ENCODE data around the gene ITGA4.

The ITGA4 gene

DNA sequence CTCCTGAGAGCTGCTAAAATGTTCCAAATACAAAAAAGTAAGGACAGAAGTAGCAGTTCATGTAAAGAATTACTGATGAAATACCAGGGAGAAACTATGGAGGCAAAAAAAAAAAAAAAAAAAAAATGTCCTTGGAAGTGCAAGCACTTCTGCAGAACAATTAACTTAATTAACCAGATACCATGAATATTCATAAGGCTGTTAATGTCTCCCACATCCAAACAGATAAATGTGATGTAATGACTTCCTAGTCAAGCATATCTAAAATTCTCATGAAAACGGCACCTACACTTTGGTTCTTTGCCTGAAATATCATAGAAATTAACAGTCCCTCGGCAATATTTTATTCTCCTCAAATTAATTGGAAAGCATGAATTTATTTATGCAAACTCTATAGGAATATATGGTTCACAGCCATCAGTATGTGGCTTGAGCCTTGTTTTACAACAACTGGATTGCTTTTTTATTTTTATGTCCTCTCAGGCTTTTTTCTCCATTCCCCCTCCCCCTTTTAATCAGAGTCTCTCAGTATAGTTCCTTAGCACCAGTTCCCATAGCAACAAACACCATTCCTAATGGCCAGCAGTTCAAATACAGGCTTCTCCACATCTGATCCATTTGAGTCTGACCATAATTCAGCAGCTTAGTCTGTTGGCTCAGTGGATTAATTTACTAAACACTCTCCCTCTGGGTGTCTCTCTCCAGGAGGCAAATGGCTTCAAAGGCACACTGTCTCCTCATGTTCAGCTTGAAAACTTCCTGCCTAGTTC is 97.1 kb downstream of the ITGA4 start:
- Mint-ChIP-seq H3K9me3 (no peaks in the 10 kb centered on the region), H3K4me3 (no peak overlapping the region), H3K27me3 (no peaks in the 10 kb centered on the region), H3K36me3 (peaks cover 2% of the 10 kb centered on the region), H3K4me1 (no peaks in the 10 kb centered on the region), H3K27ac (no peak overlapping the region)
- no peak for DNase-seq (ENCODE audit: low spot score in 2 of 2)
- no peak for ATAC-seq (ENCODE audit: low read depth)

DNA sequence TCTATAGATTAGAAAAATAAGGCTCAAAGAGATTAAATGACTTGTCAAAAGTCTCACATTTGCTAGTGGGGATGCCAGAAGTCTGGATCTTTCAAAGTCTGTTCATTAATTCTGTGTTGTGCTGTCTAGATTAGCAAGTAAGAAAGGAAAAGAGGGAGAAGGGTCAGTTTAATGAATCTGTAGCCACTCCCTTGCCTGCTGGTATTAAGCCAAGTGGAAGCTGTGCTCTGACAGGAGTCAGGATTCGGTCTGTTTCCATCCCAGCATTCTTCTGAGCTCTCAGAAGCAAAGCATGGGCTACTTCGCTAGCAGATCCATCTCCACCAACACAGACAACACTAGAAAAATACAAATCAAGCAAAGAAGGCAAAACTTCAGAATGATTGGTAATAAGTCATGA is 101.2 kb downstream of the ITGA4 start:
- Mint-ChIP-seq H3K27ac (no peak overlapping the region), H3K9me3 (no peaks in the 10 kb centered on the region), H3K36me3 (peaks cover 2% of the 10 kb centered on the region), H3K4me3 (no peak overlapping the region), H3K27me3 (no peaks in the 10 kb centered on the region), H3K4me1 (no peaks in the 10 kb centered on the region)
- no peak for ATAC-seq (ENCODE audit: low read depth)
- no peak for DNase-seq (ENCODE audit: low spot score in 2 of 2)

DNA sequence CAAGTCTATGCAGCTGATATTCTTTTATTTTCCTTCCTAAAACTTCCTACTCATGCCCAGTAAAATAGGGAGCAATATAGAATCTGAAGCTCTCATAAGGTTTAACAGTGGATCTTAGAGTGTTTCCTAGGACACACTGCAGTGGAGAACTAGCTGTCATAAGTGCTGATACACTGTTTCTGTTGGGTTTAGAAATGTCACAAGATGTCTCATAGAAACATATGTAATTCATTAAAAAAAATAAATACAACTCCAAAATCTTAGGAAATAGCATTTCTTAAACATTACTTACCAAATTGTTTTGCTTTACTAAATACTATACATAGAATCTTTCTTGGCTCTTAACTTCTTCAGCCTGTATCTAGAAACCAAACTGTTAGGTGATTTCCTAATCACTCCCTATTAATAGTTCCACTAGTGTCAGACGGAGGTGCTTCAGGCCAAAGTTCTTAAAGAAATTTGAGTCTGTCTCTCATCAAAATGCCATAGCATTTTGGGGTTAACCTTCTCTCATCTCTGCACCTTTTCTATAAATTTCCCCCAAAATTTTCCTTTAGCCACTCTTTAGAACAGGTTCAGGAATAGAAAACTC is 106.0 kb downstream of the ITGA4 start:
- Mint-ChIP-seq H3K4me3 (no peak overlapping the region), H3K36me3 (no peaks in the 10 kb centered on the region), H3K27ac (no peak overlapping the region), H3K27me3 (peaks cover 4% of the 10 kb centered on the region), H3K9me3 (no peaks in the 10 kb centered on the region), H3K4me1 (peaks cover 3% of the 10 kb centered on the region)
- ATAC-seq (ENCODE audit: low read depth) (no peak), DNase-seq (ENCODE audit: low spot score in 2 of 2) (no peak)

DNA sequence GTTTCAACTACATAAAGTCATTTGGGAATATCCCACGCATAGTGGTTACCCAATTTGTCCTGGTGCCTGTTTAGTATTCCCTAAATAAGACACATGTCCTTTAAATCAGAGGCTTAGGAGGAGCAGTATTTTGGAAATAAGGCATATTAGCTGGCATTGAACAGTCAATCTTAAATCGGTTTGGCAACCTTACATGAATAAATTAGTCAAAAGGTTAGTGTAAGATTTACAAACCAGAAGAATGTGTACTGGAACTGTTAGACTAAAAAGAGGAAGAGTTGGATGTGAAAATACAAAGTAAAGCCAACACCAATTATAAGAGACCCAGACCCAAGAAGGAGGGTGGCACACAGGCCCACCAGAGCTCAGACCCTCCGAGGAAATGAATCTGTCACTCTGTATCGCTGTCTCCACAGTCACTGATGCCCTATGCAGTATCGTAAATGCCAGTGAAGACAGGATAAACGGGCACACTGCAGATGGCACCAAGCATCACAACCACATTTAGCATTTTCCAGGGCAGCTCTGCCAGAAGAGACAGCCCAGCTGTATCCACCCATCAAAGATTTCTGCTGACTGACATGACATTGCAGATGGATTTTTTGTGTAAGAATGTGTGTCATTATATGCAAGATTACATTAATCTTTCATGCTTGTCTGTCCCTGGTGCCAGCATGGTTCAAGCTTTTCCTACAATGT is 109.3 kb downstream of the ITGA4 start:
- no peak overlapping the region for H3K27ac Mint-ChIP-seq
- no peak overlapping the region for H3K4me3 Mint-ChIP-seq
- no peak for DNase-seq (ENCODE audit: low spot score in 2 of 2)
- peaks cover 4% of the 10 kb centered on the region for H3K27me3 Mint-ChIP-seq
- no peaks in the 10 kb centered on the region for H3K36me3 Mint-ChIP-seq
- H3K9me3 Mint-ChIP-seq = no peaks in the 10 kb centered on the region
- H3K4me1 Mint-ChIP-seq = peaks cover 3% of the 10 kb centered on the region
- no peak for ATAC-seq (ENCODE audit: low read depth)

DNA sequence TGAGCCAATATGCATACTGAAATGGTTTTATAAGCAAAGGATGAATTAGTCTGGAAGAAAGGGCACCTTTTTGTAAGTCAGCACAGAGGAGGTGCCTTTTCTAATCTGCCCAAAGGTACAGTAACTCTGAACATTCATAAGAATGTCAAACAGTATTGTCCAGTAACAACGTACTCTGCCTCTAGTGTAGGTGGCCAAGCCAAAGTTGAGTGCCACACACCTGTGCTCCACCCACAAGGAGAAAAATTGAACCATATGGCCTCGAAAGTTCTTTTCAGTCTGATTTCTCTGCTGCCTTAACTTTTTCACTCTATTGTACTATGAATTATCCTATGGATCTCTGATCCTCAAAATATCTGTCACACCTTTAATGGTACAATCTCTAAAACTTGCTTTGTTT is 112.9 kb downstream of the ITGA4 start:
- no peak overlapping the region for H3K4me3 Mint-ChIP-seq
- H3K27me3 Mint-ChIP-seq = peaks cover 9% of the 10 kb centered on the region
- no peak overlapping the region for H3K27ac Mint-ChIP-seq
- DNase-seq (ENCODE audit: low spot score in 2 of 2) = no peak
- H3K9me3 Mint-ChIP-seq = no peaks in the 10 kb centered on the region
- no peak for ATAC-seq (ENCODE audit: low read depth)
- H3K36me3 Mint-ChIP-seq = no peaks in the 10 kb centered on the region
- peaks cover 3% of the 10 kb centered on the region for H3K4me1 Mint-ChIP-seq

DNA sequence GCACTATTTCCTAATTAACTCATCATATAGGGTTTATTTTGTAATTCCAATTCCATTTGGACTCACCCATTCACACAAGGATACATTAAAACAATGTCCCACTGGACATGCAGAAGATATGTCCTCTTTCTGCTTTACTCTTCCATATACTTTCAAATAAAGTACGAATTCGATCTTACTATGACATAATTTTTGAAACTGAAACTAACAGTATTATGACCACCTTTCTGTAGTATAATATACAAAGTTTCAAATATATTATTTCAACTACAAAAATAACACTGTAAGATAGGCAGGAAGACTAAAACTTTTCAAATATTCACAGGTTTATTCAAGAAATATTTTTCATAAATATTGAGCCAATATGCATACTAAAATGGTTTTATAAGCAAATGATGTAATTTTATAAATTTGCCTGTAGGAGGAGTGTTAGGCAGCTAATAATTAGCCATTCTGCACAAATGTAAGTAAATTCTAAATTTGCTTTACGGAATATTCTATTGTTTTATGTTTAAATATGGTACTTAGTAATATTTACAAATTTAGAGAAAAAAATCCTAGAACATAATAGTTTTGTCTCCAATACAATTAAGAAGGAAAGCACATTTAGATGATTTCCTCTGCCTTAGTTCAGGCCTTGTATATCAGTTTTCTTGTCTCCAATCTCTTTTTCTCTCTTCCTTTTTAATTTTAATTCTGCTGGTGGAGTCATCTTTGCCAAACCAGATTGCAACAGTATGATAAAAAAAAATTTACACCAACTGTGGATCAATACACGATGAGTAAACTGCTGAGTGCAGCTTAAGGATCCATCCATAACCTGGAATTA is 113.9 kb downstream of the ITGA4 start:
- no peak overlapping the region for H3K27ac Mint-ChIP-seq
- peak overlapping the region; percentile 47 for H3K4me3 Mint-ChIP-seq
- DNase-seq (ENCODE audit: low spot score in 2 of 2) = no peak

DNA sequence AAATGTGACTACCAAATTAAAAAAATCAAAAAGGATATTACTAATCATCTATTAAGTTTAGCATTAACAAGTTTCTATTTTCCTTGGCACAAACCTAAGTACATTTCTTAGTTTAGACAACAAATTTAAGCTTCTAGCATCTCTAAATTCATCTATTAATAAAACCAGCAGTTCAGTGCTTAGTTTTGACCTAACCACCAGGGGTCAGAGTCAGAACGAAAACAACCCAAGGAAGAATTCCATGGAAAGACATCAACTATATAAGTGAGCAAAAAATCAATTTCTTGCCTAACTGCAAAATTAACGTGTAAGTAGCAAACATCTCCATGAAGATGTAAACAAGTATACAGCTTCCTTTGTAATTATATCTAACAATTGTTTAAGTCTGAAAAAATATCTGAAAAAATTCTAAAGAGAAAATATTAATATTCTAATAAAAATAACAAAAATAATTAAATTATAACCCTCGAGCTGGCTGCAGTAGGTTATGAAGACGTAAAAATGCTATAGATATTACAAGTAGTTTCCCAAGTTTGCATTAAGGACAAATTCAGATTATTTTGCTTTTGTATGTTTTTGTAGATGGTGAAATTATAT is 116.1 kb downstream of the ITGA4 start:
- Mint-ChIP-seq H3K9me3 (no peaks in the 10 kb centered on the region), H3K4me3 (no peak overlapping the region), H3K4me1 (no peaks in the 10 kb centered on the region), H3K27me3 (peaks cover 7% of the 10 kb centered on the region), H3K36me3 (no peaks in the 10 kb centered on the region), H3K27ac (no peak overlapping the region)
- DNase-seq (ENCODE audit: low spot score in 2 of 2) (no peak), ATAC-seq (ENCODE audit: low read depth) (no peak)

More for the DNA sequence above, 113.9 kb downstream of the ITGA4 start:
- peaks cover 8% of the 10 kb centered on the region for H3K27me3 Mint-ChIP-seq
- no peaks in the 10 kb centered on the region for H3K36me3 Mint-ChIP-seq
- ATAC-seq (ENCODE audit: low read depth) = no peak
- peaks cover 3% of the 10 kb centered on the region for H3K4me1 Mint-ChIP-seq
- no peaks in the 10 kb centered on the region for H3K9me3 Mint-ChIP-seq

DNA sequence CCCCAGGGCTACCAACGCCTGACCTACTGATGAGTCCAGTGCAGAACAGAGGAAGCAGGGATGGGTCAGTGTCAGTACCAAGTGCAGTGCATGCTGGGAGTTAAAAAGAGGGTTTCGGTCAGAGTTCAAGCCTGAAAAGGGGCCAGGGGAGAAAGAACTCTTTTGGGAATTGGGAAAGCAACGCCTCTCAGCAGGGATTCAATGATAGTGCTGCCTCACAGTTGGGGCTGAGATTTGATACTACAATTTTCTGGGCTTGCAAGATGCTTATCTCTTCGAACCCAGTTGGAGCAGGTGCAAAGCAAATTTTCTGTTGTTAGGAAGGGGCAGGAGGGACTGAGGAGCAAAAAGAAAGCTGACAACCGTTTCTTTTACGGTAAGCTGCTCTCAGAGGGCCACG is 117.1 kb downstream of the ITGA4 start:
- peaks cover 7% of the 10 kb centered on the region for H3K27me3 Mint-ChIP-seq
- no peak overlapping the region for H3K27ac Mint-ChIP-seq
- no peaks in the 10 kb centered on the region for H3K4me1 Mint-ChIP-seq
- no peaks in the 10 kb centered on the region for H3K9me3 Mint-ChIP-seq
- ATAC-seq (ENCODE audit: low read depth) = no peak
- H3K4me3 Mint-ChIP-seq = no peak overlapping the region
- DNase-seq (ENCODE audit: low spot score in 2 of 2) = no peak
- H3K36me3 Mint-ChIP-seq = no peaks in the 10 kb centered on the region

DNA sequence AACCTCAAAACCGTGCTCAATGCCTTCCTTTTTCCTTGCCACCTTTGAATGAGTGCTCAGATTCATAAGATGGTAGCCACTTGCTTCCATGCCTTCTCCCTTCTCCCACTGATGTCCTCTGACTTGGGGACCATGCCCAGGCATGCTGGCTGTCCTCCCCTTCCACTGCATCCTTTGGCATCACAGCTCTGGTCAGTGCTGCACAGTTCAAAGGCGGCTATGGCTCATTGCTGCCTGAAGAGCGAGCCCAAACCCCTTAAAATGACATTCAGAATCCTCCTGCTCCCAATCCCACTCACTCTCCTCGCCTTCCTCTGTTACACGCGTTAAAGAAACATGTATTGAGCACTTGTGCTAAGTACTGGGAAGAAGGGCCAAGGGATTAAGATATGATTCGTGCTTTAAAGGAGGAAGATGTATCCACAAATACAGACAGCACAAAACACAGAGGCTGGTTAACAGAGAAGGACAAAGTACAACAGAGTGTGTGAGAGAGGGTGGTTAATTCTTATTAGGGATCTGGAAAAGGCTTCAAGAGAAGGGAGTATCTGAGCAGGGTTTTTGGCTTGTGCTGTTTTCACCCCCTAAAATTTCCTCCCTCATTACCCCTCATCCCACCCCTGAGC is 118.0 kb downstream of the ITGA4 start:
- Mint-ChIP-seq H3K9me3 (no peaks in the 10 kb centered on the region), H3K36me3 (no peaks in the 10 kb centered on the region), H3K4me1 (no peaks in the 10 kb centered on the region), H3K27me3 (peaks cover 7% of the 10 kb centered on the region), H3K27ac (no peak overlapping the region), H3K4me3 (no peak overlapping the region)
- DNase-seq (ENCODE audit: low spot score in 2 of 2) (no peak), ATAC-seq (ENCODE audit: low read depth) (no peak)

DNA sequence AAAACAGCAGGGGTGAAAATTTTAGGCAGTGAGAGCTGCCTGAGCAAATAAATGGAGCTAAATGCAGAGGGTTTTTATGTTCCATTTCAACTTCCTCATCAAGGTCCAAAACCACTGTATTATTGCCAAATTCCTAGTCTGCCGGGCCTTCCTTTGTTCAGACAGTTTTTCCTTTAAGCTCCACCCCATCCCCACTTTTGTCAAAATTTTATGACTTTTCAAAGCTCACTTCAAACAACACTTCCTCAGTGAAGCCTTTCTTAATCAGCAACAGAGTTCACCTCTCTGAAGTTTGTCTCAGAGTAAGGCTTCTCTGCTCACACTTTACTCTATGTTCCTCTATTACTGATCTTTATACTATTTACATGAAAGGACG is 118.5 kb downstream of the ITGA4 start:
- Mint-ChIP-seq H3K36me3 (no peaks in the 10 kb centered on the region), H3K27ac (no peak overlapping the region)
- no peak for ATAC-seq (ENCODE audit: low read depth)

DNA sequence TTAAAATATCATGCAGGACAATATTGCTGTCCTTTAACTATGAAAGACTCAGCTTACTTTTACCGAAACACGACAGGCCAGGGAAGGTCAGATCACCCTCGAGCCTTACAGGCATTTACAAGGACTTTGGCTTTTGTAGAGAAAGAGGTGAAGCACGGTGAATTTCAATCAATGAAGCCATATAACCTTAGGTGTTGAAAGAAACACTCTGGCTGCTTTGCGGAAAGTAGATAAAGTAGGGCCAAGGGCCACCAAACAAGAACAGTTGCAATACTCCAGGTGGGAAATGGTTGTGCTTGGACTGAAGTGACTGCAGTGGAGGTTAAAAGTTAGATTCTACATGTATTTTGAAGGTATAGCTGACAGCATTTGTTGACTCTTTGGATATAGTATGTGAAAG is 119.2 kb downstream of the ITGA4 start:
- Mint-ChIP-seq H3K27me3 (peaks cover 10% of the 10 kb centered on the region), H3K4me3 (no peak overlapping the region), H3K36me3 (no peaks in the 10 kb centered on the region), H3K9me3 (no peaks in the 10 kb centered on the region), H3K4me1 (no peaks in the 10 kb centered on the region), H3K27ac (no peak overlapping the region)
- ATAC-seq (ENCODE audit: low read depth) = no peak
- DNase-seq (ENCODE audit: low spot score in 2 of 2) = no peak

More for the DNA sequence above, 118.5 kb downstream of the ITGA4 start:
- DNase-seq (ENCODE audit: low spot score in 2 of 2) = no peak
- no peaks in the 10 kb centered on the region for H3K9me3 Mint-ChIP-seq
- H3K27me3 Mint-ChIP-seq = peaks cover 7% of the 10 kb centered on the region
- no peak overlapping the region for H3K4me3 Mint-ChIP-seq
- H3K4me1 Mint-ChIP-seq = no peaks in the 10 kb centered on the region

DNA sequence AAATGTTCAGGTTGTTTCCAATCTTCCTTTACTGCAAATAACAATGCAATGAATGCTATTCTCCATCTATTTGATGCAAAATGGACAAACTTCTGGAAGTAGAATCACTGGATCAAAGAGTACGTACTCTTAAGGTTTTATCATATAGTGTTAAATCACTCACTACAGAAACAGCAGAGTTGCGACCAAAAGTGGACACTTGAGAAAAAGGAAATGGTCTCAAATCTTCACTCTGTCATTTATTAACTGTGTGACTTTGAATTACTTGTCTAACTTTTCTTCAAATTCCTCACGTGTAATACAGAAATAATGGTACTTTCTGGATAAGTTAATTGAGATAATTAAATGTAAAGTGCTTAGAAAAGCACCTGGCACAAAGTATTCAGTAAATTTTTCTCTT is 121.6 kb downstream of the ITGA4 start:
- no peak overlapping the region for H3K27ac Mint-ChIP-seq
- no peaks in the 10 kb centered on the region for H3K4me1 Mint-ChIP-seq
- ATAC-seq (ENCODE audit: low read depth) = no peak
- H3K36me3 Mint-ChIP-seq = no peaks in the 10 kb centered on the region
- H3K4me3 Mint-ChIP-seq = no peak overlapping the region
- no peaks in the 10 kb centered on the region for H3K9me3 Mint-ChIP-seq
- DNase-seq (ENCODE audit: low spot score in 2 of 2) = no peak
- H3K27me3 Mint-ChIP-seq = peaks cover 10% of the 10 kb centered on the region

DNA sequence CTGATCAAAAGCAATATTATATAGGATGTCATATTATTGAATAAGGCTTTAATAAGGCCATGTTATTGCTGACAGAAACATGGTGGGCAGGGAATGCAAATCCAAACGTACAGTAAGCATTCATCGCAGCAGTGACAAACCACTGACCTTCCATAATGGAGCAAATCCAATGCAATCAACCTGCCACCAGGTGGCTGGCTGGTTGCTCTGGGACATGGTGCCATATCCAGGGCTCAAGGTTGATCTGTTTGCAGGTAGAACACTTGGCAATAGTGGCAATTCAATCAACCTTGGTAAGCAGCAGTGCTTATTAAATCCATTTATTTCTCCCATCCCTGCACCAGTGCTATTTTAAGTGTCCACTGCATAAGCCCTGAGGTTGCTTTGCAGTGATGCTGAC is 124.3 kb downstream of the ITGA4 start:
- Mint-ChIP-seq H3K27me3 (peaks cover 11% of the 10 kb centered on the region), H3K9me3 (no peaks in the 10 kb centered on the region), H3K36me3 (no peaks in the 10 kb centered on the region), H3K27ac (no peak overlapping the region), H3K4me1 (peaks cover 8% of the 10 kb centered on the region), H3K4me3 (no peak overlapping the region)
- DNase-seq (ENCODE audit: low spot score in 2 of 2) = no peak
- no peak for ATAC-seq (ENCODE audit: low read depth)
